Fibroblast of skin of abdomen (primary cell): ENCODE results near the gene OR6Y1. TPM values are rescaled to one million over a fixed set of nuclear protein-coding genes. Genes with fewer than 3 reads are reported as not detected.

Experiments
- DNase-seq: peaks from one replicate; pipeline ENCODE4 v3.0.0-alpha.2; 2013
- polyA plus RNA-seq, 2 experiments: library from polyadenylated mRNA; unstranded; fragments of 120-200 nt; gene quantifications; one replicate each; pipeline ENCODE4 v1.2.1, GENCODE V29; 2013; ENCODE audit not compliant: insufficient read length in 2 of 2

The OR6Y1 gene
- polyA plus RNA-seq (2013, experiment 1 of 2; ENCODE audit: insufficient read length), result not detected
- not detected for polyA plus RNA-seq (2013, experiment 2 of 2; ENCODE audit: insufficient read length)

DNA sequence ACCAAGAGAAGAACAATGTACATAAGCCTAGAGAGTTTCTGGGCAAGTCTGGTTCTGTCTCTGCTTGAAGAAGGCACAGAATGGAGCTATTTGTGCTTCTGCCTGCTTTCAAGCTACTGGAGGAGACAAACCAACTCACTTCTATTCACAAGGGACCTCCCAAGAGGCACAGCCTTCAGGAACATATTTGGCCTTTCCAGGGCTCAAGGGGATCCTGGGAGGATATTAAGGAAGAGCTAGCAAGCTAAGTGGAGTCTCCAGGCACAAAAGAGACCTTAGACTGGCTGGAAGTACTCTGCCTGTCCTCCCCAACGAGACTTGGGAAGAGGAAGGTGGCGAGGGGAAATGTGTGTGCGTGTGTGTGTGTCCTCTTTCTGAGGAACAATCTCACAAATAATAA lies at the start of gene OR6Y1:
Gene OR6Y1, minus strand, starts transcription at position 54 of the 400 bp plus-strand sequence. CDS start 6,300 bp downstream, outside the sequence.
- DNase-seq, result no peak

- no peak for DNase-seq
Measured at GRCh38 chr1:158600735-158601134, 46.5 kb upstream of the OR6Y1 start.

GRCh38 chr1:158586942-158587341 lies 32.7 kb upstream of the OR6Y1 start:
- no peak for DNase-seq

GRCh38 chr1:158583962-158584361 lies 29.8 kb upstream of the OR6Y1 start:
- no peak for DNase-seq

GRCh38 chr1:158579733-158580132 lies 25.5 kb upstream of the OR6Y1 start, which contains the start of gene OR10X1:
Gene OR10X1 (minus strand): TSS chr1:158579899. CDS start chr1:158579899, 0 bp downstream.
- DNase-seq, result no peak

DNA sequence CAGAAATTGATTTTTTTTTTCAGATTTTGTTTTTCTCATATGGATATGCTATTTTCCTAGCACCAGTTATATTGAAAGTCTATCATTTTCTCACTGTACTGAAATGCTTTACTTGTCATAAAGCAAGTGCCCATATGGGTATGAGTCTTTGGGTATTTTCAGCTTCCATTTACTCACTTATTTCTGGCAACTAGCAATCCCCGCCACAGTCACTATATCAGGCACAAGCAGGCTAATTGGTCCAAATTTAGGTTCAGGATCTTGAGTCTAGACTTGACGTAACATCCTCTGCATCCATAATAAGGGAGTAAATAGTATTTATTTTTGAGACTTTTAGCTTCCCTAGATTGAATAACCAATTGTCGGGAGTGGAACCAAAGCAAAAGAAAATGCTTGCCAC lies 23.4 kb upstream of the OR6Y1 start:
- no peak for DNase-seq

DNA sequence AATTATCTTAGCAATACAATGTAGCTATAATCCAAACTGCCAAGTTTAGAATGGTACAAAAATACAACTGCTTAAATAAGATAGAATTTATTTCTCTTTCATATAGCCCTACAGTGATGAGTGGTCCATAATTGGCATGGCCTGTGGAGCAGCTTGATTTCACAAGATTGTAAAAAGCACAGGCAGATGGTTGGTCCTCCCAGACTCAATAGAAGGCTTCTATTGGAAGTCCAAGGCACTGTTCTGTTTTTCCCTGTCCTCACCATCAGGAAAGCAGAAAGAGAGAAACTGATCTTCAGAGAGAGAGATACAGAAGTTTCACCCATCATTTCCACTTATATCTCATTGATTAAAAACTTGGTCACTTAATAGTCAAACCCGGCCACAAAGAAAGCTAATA lies 18.0 kb upstream of the OR6Y1 start:
- DNase-seq, result no peak

DNA sequence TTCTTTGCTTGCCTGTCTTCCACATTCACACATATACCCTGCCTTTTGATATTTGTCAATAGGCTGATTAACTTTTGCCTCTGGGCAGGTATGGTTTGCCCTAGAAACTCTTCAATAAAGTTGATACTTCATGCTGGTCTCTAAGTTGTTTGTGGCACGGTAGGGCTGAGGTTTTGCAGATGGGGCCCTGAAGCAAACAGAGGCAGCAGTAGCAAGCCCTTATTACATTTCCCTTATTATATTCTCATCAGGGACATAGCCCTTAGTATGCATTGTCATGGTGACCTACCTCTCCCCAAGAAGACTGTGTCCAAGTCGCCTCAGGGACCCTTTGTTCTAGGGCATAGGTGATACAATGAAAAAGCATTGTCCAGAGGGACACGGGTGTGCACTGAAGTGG lies 16.3 kb upstream of the OR6Y1 start, which contains the start of gene OR6P1:
Gene OR6P1, minus strand, starts transcription at position 101 of the 400 bp plus-strand sequence. CDS start 6,976 bp downstream, outside the sequence.
- DNase-seq, result no peak

DNA sequence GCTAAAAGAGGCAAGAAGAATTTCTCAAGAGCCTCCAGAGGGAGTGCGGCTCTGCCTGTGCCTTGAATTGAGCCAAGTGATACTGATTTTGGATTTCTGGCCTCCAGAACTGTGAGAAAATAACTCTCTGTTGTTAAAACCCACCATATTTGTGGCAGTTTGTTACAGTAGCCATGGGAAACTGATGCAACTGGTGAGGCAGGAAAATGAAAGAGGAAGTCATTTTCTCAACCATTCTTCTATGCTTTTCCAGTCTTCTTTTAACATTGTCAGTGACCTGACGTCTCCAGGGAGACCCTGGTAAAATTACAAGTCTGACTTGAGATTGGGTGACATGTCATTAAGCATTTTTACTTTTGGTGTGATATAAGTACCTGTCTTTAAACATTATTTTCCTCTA lies 10.4 kb upstream of the OR6Y1 start:
- no peak for DNase-seq

DNA sequence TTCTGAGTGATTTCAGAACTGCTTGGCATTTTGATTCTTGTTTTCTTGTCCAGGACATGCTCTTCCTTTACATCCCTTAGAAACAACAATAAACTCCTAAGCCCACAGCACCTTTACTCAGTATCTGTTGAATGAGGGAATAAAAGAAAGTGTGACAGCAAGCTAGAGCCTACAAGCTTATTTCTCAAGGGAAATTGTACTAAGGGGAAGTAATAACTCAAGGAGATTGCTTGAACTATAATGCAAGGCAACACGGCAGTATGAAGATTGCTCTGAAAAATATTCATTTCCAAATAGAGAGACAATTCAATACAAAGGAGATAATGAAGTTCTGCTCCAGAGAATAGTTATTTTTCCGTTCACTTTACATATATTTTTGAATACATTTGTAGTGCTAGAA lies 9.6 kb upstream of the OR6Y1 start:
- no peak for DNase-seq

DNA sequence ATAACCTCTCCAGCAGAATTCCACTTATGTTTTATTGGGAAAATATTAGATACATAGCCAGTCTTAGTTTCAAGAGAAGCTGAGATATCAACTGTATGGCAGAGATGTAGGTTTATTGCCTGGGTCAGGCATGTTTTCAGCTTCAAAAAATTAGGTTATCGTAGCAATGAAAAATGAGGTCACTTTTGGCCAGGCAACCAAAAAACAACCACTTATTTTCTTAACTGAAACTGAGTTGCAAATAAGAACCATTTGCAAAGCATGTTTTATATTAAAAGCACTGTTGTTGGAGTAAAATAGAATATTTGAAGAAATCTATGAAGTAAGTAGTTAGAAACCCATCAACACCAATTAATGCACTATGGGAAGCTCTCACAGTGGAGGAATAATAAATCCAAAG lies 5.5 kb upstream of the OR6Y1 start:
- no peak for DNase-seq

DNA sequence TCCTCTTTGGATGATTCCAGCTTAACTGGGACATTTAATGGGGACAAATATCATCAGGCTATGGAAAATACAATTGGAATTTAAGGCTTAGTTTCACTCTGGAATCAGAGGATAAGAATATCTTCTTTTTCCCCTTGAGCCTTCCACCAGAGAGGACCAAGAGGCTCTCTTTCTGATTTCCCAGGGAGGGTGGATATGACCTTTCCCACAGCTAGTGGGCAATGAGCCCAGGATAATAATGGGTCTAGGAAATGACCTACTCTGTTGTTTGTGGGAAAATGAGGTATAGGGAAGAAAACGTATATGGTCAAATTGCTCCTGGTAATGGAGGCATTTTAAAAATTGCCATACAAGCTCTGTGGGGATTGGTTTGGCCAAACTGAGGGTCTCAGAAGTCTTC lies 1.9 kb downstream of the OR6Y1 start:
- no peak for DNase-seq

DNA sequence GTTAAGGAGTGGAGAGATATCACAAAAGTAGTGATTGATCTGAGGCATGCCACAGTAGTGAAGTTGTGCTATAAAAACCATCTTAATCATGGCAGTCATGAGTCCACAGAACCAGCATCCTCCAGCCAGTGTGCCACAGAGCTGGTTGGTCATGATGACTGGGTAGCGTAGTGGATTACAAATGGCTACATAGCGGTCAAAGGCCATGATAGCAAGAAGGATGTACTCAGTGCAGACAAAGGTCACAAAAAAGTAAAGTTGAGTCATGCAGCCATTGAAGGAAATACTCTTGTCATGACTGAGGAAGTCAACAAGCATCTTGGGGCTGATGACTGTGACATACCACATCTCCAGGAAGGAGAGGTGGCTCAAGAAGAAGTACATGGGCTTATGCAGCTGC lies 6.7 kb downstream of the OR6Y1 start:
- DNase-seq, result no peak

DNA sequence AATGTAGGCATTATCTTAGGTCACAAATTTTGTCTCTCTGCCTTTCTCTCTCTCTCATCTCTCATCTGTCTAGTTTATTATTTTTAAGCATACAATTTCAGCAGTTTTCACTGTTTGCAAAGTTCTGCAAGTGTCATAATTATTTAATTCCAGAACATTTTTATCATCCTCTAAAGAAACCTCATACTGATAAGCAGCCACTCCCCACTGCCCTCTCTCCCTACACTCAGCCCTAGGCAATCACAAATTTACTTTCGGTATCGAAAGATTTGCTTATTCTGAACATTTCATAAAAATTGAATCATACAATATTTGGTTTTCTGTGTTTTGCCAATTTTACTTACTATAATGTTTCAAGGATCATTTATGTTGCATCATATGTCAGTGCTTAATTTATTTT lies 16.6 kb downstream of the OR6Y1 start:
- no peak for DNase-seq

DNA sequence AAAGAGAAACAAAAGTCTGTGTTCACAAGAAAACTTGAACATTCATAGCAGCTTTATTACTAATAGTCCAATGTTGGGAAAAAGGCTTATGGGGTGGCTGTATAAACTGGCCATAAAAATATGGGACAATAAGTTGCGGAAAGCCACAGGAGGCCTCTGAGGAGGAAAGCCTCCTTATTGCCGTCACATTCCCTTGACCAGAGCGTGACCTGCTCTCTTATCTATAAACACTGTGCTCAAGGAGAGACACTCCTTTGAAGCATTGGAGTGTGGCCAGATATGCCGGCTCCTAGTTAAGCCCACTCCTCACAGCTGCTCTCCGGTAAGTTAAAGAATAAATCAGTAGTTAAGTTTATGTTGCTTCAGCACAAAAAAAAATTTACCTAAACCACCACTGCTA lies 19.7 kb downstream of the OR6Y1 start:
- DNase-seq, result no peak

DNA sequence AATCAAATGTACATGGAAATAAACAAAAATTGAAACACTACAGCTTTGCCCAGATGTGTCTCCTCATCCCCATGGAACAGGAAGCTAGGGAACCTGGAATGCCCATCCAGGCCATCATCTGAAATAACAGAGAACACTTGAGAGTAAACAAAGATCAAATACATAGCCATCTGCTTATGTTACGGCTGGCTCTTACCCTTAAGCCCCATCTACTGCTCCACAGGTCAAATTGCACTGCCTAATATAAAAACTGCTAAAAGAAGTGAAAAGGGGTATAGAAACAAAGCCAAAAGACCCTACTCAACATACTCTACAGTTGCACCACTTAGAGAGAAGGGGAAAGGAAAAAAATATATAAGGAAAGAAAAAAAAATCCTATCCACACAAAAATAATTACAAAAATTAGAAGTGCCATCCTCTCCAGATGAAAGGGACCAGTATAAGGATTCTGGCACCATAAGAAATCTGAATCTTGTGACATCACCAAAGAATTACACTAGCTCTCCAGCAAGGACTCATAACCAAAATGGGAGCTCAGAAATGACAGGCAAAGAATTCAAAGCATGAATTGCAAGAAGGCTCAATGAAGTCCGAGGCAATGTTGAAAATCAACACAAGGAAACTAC lies 26.9 kb downstream of the OR6Y1 start:
- DNase-seq, result no peak

DNA sequence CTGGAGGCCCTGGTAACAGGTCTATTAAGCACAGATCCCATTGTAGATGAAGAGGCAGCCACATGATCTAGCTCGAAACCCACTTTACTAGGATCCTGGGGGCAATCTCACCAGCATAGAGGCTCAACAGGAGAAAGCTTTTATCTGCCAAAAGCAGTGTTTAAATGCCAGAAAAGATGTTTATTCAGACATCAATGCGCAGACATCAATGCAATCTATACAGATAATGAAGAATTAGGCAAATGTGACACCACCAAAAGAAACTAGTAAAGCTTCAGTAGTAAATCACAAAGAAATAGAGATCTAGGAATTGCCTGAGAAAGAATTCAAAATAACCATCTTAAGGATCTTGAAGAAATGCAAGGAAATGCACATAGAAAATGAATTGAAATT lies 32.5 kb downstream of the OR6Y1 start:
- no peak for DNase-seq

DNA sequence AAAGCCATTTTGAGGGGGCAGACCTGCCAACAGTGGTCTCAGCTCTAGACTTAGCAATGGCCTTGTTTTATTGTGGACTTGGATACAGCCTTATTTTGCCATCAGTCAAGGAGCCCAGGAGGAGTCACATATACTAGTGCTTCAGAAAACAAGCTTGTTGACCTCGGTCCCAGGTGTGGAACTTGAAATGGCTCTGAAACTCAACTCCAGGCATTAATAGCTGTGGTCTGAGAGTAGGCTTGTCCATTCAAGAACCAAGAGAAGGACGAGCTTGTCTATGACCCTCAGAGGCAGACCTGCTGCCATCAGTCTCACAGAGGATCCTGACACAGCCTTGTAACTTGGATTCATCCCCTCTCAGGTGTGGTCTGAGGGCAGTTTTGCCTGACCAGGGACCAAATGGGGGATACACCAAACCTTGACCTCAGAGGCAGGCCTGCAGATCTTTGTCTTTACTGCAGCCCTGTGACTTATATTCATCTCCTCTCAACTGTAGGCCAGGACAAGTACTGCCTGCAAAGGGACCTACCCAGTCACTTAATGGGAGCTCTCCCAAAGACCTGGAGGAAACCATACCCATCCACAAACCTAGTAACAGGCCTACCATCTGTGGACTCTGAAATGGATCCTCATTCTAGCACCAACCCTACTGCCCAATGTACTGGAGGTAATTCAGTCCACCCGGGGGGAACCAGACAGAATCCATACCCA lies 33.1 kb downstream of the OR6Y1 start:
- DNase-seq, result no peak

DNA sequence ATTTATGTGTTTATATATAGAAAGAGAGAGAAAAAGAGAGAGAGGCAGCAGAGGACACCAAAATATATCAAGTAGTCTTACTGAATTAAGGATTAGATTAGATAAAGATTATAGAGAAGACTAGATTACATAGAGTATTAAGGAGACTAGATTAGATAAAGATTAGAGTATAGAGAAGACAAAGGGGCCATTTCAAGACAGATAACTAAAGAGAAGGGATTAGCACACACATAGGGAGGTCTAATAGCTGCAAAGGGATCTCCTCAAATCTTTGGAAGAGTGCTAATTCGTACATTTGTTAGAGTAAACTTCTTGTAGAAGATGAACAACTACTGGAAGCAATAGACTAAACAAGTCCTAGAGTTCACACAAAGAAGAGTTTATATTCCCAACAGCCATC lies 34.2 kb downstream of the OR6Y1 start:
- DNase-seq, result no peak

DNA sequence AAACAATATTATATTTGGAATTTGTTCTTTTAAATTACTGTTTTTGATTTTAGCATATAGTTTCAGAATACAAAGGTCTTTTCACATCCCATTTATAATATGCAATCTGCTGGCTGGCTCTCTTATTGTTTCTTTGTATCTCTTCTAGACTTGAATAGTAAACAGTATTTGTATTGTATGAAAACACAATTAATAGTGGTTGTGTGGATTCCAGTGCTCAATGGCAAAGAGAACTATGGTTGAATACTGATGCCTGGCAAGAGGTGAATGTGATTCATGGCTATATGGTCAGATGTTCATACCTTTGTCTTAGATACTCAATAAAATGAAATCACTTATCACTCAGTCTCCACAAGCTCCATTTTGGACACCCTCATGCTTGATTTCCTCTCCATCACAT lies 37.2 kb downstream of the OR6Y1 start:
- no peak for DNase-seq

DNA sequence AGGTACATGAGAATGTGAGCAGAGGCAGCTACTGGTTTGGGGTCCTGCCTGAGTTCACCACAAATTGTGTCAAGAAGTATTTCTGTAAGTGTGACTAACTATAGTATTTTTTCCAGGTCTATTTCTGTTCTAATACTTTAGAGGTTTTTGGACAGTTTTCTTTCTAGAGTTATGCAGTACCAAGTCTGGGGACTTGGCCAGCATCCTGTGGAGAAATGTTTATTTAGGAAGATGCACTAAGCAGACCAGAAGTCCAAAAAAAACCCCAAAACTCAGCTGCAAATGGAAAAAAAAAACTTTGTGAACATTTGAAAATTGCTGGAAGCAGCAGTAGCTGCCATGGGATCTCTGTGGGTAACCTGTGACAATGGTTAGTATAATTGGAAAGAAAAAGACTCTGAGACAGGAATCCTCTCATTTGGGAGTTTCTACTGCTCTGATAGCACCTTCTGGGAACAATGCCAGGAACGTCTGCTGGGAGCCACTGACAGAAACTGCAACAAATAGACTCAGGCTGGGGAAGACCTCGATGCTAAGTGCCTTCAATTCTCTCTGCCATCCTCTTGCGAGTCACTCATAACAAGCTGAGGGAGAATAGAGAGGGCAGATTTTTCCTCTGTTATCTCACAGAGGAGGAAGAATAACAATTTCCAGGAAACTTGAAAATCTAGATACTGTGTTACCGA lies 44.6 kb downstream of the OR6Y1 start:
- DNase-seq, result no peak

DNA sequence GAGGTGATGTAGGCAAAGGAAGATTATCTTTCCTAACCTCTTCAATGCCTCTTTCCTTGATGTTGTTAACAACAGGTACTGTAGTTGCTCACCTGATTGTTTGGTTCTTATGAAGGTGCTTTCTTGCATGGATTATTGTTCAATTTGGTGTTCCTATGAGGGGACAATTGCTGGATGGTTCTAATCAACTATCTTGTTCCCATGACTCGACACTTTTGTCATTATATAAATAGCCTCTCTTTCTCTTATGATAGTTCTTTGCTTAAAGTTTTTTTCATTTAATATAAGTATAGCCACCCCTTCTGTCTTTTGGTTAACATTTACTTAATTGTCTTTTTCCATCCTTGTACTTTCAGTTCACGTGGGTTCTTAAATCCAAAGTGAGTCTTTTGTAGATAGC lies 46.7 kb downstream of the OR6Y1 start:
- DNase-seq, result no peak

DNA sequence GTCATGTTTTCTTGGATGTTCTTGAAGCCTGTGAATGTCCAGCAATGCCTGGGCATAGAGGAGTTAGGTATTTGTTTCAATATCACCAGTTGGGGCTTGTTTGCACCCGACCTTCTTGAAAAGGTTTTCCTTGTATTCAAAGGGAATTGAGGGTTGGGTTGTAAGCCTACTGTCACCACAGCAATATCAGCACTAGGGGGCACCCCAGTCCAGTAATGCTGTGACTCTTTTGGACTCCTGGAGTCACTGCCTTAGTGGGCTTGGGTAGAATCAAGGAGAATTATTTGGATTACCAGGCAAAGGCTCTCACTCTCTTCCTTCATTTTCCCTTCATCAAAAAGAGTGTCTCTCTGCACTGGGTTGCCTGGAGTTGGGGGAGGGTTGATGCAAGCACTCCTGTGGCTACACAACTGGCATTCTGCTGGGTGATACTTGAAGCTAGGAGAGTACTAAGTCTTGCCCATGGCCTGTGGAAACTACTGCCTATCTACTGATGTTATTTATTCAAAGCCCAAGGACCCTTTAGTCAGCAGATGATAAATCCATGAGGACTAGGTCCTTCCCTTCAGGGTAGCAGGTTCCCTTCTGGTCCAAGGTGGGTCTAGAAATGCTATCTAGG lies 47.7 kb downstream of the OR6Y1 start:
- no peak for DNase-seq
